Cerebellar cortex (tissue), 1 donor: ENCODE measurements around the gene CYP26A1.
"Not testable (repeated sequence)": the region's sequence is repeated elsewhere in the genome, so short reads cannot be mapped to it uniquely, and the experiment has no call there.

Experiments used
- DNase-seq: peaks from one replicate; pipeline ENCODE4 v3.0.0-alpha.2; 2015; ENCODE audit warnings: low spot score

The CYP26A1 gene

GRCh38 chr10:93080350-93081046, 6.8 kb downstream of the CYP26A1 start:
- DNase-seq, result peak; percentile 31

- DNase-seq, result no peak
Observed at GRCh38 chr10:93081318-93081717, 7.6 kb downstream of the CYP26A1 start.

GRCh38 chr10:93081834-93082233, 8.1 kb downstream of the CYP26A1 start:
- no peak for DNase-seq

GRCh38 chr10:93083743-93084539, 10.2 kb downstream of the CYP26A1 start:
- DNase-seq, result no peak

- DNase-seq, result no peak
Observed at GRCh38 chr10:93085272-93085859, 11.7 kb downstream of the CYP26A1 start.

GRCh38 chr10:93086289-93086688, 12.6 kb downstream of the CYP26A1 start:
- no peak for DNase-seq

GRCh38 chr10:93087846-93088245, 14.2 kb downstream of the CYP26A1 start:
- DNase-seq, result no peak

- no peak for DNase-seq
Observed at GRCh38 chr10:93088466-93088865, 14.8 kb downstream of the CYP26A1 start.

- DNase-seq, result no peak
Observed at GRCh38 chr10:93090619-93091018, 16.9 kb downstream of the CYP26A1 start.

- no peak for DNase-seq
Observed at GRCh38 chr10:93091960-93092359, 18.3 kb downstream of the CYP26A1 start.

- no peak for DNase-seq
Observed at GRCh38 chr10:93095225-93095624, 21.5 kb downstream of the CYP26A1 start.

GRCh38 chr10:93096901-93097300, 23.2 kb downstream of the CYP26A1 start:
- DNase-seq, result no peak

- DNase-seq, result no peak
Observed at GRCh38 chr10:93097386-93097785, 23.7 kb downstream of the CYP26A1 start.

GRCh38 chr10:93098816-93099215, 25.1 kb downstream of the CYP26A1 start:
- DNase-seq, result no peak

GRCh38 chr10:93099670-93100069, 26.0 kb downstream of the CYP26A1 start:
- DNase-seq, result no peak

- DNase-seq, result not testable (repeated sequence)
Observed at GRCh38 chr10:93101148-93101547, 27.5 kb downstream of the CYP26A1 start.

GRCh38 chr10:93103953-93104352, 30.3 kb downstream of the CYP26A1 start:
- no peak for DNase-seq

- no peak for DNase-seq
Observed at GRCh38 chr10:93106631-93107072, 33.0 kb downstream of the CYP26A1 start.

GRCh38 chr10:93110472-93111146, 36.9 kb downstream of the CYP26A1 start:
- no peak for DNase-seq

GRCh38 chr10:93113042-93113441, 39.3 kb downstream of the CYP26A1 start:
- no peak for DNase-seq

- DNase-seq, result peak; percentile 40
Observed at GRCh38 chr10:93115661-93116383, 42.1 kb downstream of the CYP26A1 start.

- DNase-seq, result no peak
Observed at GRCh38 chr10:93121311-93121710, 47.6 kb downstream of the CYP26A1 start.
